K562 (cell line): Measurements from ENCODE around the gene TUBB6. TPM values are rescaled to one million over a fixed set of nuclear protein-coding genes. Genes with fewer than 3 reads are reported as not detected.
A peak's percentile ranks its signal among the peaks of the same experiment; 100 is the strongest.

Experiments used
- ATAC-seq: fragments of 200-7000 bp; cut with Tn5 transposase; 3 replicates; pipeline ENCODE4 v1.9.1; 2020; ENCODE audit warnings: moderate library complexity
- BruUV-seq: library from RNA; stranded (reverse); fragments of 400-500 nt; replicated peaks from 2 replicates; lab custom pipeline; 2021; lab: Mats Ljungman, UMichigan
- CTCF ChIA-PET: fragments of 300-600 bp; formaldehyde crosslinking; extraction: SDS; loops from one replicate; lab custom pipeline; 2021; ENCODE audit warnings: low intra/inter-chr PET ratio; lab: Yijun Ruan, JAX
- POLR2A ChIA-PET: fragments of 300-600, 350-650 bp; sonication (Branson Sonifier 250); formaldehyde crosslinking; extraction: SDS; loops from one replicate; lab custom pipeline; 2021; ENCODE audit warnings: antibody characterized with exemption, inconsistent platforms; lab: Yijun Ruan, JAX
- DNase-seq, 4 experiments: peaks; one replicate each; pipeline versions ENCODE4 v3.0.0 to v3.0.0-alpha.2; 2011 to 2018; ENCODE audit warnings: low spot score in 3 of 4, mixed read lengths in 3 of 4; ENCODE audit errors: extremely low read depth in 1 of 4
- FAIRE-seq: peaks from 2 replicates; lab custom pipeline; 2011; peaks lifted over from hg19 to GRCh38; lab: Jason Lieb, UNC
- H2AFZ ChIP-seq: 2 replicates; pipeline ENCODE4 v1.6.0; 2011; ENCODE audit warnings: low read depth, low read length, control low read depth, inconsistent platforms
- H3K27ac ChIP-seq: fragments of 200-600 bp; 3 replicates; pipeline ENCODE4 v1.8.0; 2011; ENCODE audit warnings: low read depth, mild to moderate bottlenecking, control low read depth, inconsistent platforms, low read length, moderate library complexity, mixed read lengths; ENCODE audit errors: extremely low read depth
- H3K27me3 ChIP-seq, 2 experiments: fragments of 300-600 bp in 1 of 2; 2 replicates in 1 of 2; 3 replicates in 1 of 2; pipeline versions ENCODE4 v1.6.0 to v1.8.0; 2011; ENCODE audit warnings: inconsistent platforms in 2 of 2, low read length in 2 of 2, mild to moderate bottlenecking in 1 of 2, mixed read lengths in 1 of 2, moderate library complexity in 1 of 2; ENCODE audit not compliant: control insufficient read depth in 2 of 2, insufficient read depth in 2 of 2
- H3K36me3 ChIP-seq: fragments of 300-600 bp; 3 replicates; pipeline ENCODE4 v1.8.0; 2011; ENCODE audit warnings: mild to moderate bottlenecking, low read length, inconsistent platforms; ENCODE audit not compliant: control insufficient read depth, insufficient read depth
- H3K4me1 ChIP-seq, 2 experiments: fragments of 200-600 bp in 1 of 2; replicated peaks in 1 of 2; 2 replicates in 1 of 2; 3 replicates in 1 of 2; pipeline versions ENCODE4 v1.5.1 to v1.8.0; 2011; ENCODE audit warnings: inconsistent platforms in 2 of 2, low read length in 2 of 2, mild to moderate bottlenecking in 1 of 2, mixed read lengths in 1 of 2, moderate library complexity in 1 of 2; ENCODE audit not compliant: control insufficient read depth in 2 of 2, insufficient read depth in 2 of 2
- H3K4me2 ChIP-seq: 2 replicates; pipeline ENCODE4 v1.6.1; 2011; ENCODE audit warnings: low read length, control low read depth, inconsistent platforms, mixed read lengths; ENCODE audit not compliant: insufficient read depth
- H3K4me3 ChIP-seq: fragments of 200-600 bp; sonication (generic), shearing (Covaris generic); 2 replicates; pipeline ENCODE4 v1.5.1; 2016; ENCODE audit warnings: control low read depth, inconsistent platforms
- H3K79me2 ChIP-seq: fragments of 200-600 bp; 3 replicates; pipeline ENCODE4 v1.8.0; 2011; ENCODE audit warnings: low read length, inconsistent platforms; ENCODE audit not compliant: control insufficient read depth, insufficient read depth
- H3K9ac ChIP-seq, 2 experiments: 2 replicates each; pipeline versions ENCODE4 v1.6.0 to v1.6.1; 2011; ENCODE audit warnings: low read depth in 2 of 2, low read length in 2 of 2, control low read depth in 1 of 2, inconsistent platforms in 1 of 2, mild to moderate bottlenecking in 1 of 2, mixed read lengths in 1 of 2; ENCODE audit not compliant: insufficient read depth in 1 of 2
- H3K9me1 ChIP-seq: one replicate; pipeline ENCODE4 v1.6.0; 2011; ENCODE audit warnings: inconsistent platforms, mild to moderate bottlenecking, low read length, moderate library complexity; ENCODE audit not compliant: control insufficient read depth, insufficient read depth
- H3K9me3 ChIP-seq: replicated peaks from 2 replicates; pipeline ENCODE4 v1.5.1; 2011; ENCODE audit warnings: low read depth, low read length, inconsistent platforms; ENCODE audit not compliant: control insufficient read depth, insufficient read depth
- H4K20me1 ChIP-seq: replicated peaks from 2 replicates; pipeline ENCODE4 v1.6.1; 2011; ENCODE audit warnings: low read length, inconsistent platforms, mixed read lengths; ENCODE audit not compliant: control insufficient read depth, insufficient read depth
- ADNP ChIP-seq: fragments of 200-800 bp; sonication (Bioruptor generic); IDR thresholded peaks from 2 replicates; pipeline ENCODE4 v1.6.1; 2016; ENCODE audit warnings: missing genetic modification characterization, missing compliant biosample characterization
- BCOR ChIP-seq: fragments of 450-650 bp; IDR thresholded peaks from 2 replicates; pipeline ENCODE4 v1.6.1; 2016
- GABPA ChIP-seq: fragments of 200-800 bp; sonication (Bioruptor generic); conservative IDR thresholded peaks from 2 replicates; pipeline ENCODE4 v1.6.1; 2016; ENCODE audit warnings: low read depth, missing genetic modification characterization, missing compliant biosample characterization
- HNRNPUL1 ChIP-seq: fragments of 200-400 bp; formaldehyde crosslinking; IDR thresholded peaks from 2 replicates; pipeline ENCODE4 v1.6.1; 2017; ENCODE audit warnings: low read length
- KDM1A ChIP-seq, 2 experiments: fragments of 450-650 bp; IDR thresholded peaks; 2 replicates each; pipeline ENCODE4 v1.6.1; 2016; ENCODE audit warnings: mild to moderate bottlenecking in 2 of 2
- MAFG ChIP-seq: fragments of 450-650 bp; conservative IDR thresholded peaks from 2 replicates; pipeline ENCODE4 v1.6.1; 2016; ENCODE audit warnings: missing genetic modification characterization, missing compliant biosample characterization
- RBM15 ChIP-seq: fragments of 200-400 bp; formaldehyde crosslinking; IDR thresholded peaks from 2 replicates; pipeline ENCODE4 v1.6.1; 2018; ENCODE audit warnings: mild to moderate bottlenecking, low read length, moderate library complexity; ENCODE audit not compliant: insufficient read depth
- RBM25 ChIP-seq: fragments of 200-400 bp; formaldehyde crosslinking; IDR thresholded peaks from 2 replicates; pipeline ENCODE4 v1.6.1; 2018; ENCODE audit warnings: low read length, low read depth, moderate library complexity; ENCODE audit not compliant: severe bottlenecking
- ZFP36 ChIP-seq: fragments of 150-350 bp; IDR thresholded peaks from 2 replicates; pipeline ENCODE4 v1.6.1; 2018; ENCODE audit warnings: low read length, low read depth; ENCODE audit not compliant: partially characterized antibody
- WGBS: fragments of 100-300 bp; shearing (Covaris generic); methylation state at CpG from one replicate; pipeline ENCODE4 v1.1.6; 2016; ENCODE audit warnings: low coverage, mixed read lengths; ENCODE audit not compliant: insufficient coverage; ENCODE audit errors: missing lambda C conversion rate; 5-methylcytosine and 5-hydroxymethylcytosine counted together
- in situ Hi-C: fragments of 300-500 bp; cut with MboI; formaldehyde crosslinking; loops from 4 replicates; pipeline ENCODE4 v1.15.0; 2018; ENCODE audit warnings: inconsistent platforms, mixed read lengths
- intact Hi-C: fragments of 100-400 bp; cut with micrococcal nuclease; formaldehyde crosslinking; loops from 2 replicates; pipeline ENCODE4 v1.14.2; 2022
- polyA plus RNA-seq, 8 experiments: library from polyadenylated mRNA; depleted of rRNA in 4 of 8; stranded (reverse) in 5 of 8; unstranded in 3 of 8; fragments of >200 nt; fragmentation: Nextera tagmentation in 2 of 8; fragmentation: Illumina TruSeq in 1 of 8; extraction: Ambion mirVana in 2 of 8; extraction: Trizol in 1 of 8; gene quantifications; 2 replicates each; pipeline versions ENCODE4 v1.2.1 to v1.2.3, GENCODE V29; 2011 to 2014; ENCODE audit warnings: inconsistent platforms in 1 of 8, missing spikeins in 1 of 8
- total RNA-seq, 7 experiments: library from RNA; depleted of rRNA in 6 of 7; stranded (reverse); fragments of >200 nt in 6 of 7; fragmentation: Illumina TruSeq in 2 of 7; extraction: Trizol in 2 of 7; gene quantifications; 2 replicates each; pipeline versions ENCODE4 v1.2.1 to v1.2.3, GENCODE V29; 2011 to 2021; ENCODE audit warnings: low replicate concordance in 1 of 7
- TF ChIP-seq, protein P1 (sequence below): fragments of 450-650 bp; IDR thresholded peaks from 2 replicates; pipeline ENCODE4 v1.7.0; 2016; ENCODE audit warnings: borderline replicate concordance

TUBB6 gene
- total and polyA plus RNA-seq, 9 of the 15 experiments (the other 6 are each of a cell fraction or from before 2014, with no cell fraction given) = 43.9 to 404 (median 81.1) TPM

- no peak for ATAC-seq
- H3K4me3 ChIP-seq = no peak overlapping the region
- peaks cover 3 to 33% of the 10 kb centered on the region in 2 experiments; a peak in 3 of 5 replicates for H3K4me1 ChIP-seq
- TF ChIP-seq KDM1A (IDR thresholded peaks at IDR 0.05) = peak in 1 of 2 experiments; percentile 64; a peak in 1 of 4 replicates
- TF ChIP-seq RBM25 = peak; percentile 83
- no peak for TF ChIP-seq HNRNPUL1
- TF ChIP-seq ADNP (tag) = peak; percentile 26; the same call in 1 of the 2 replicates
- peak; percentile 33 for TF ChIP-seq ZFP36
- TF ChIP-seq RBM15 = no peak
- TF ChIP-seq MAFG (tag) = no peak
- no peak for TF ChIP-seq GABPA (tag)
- TF ChIP-seq, protein P1, sequence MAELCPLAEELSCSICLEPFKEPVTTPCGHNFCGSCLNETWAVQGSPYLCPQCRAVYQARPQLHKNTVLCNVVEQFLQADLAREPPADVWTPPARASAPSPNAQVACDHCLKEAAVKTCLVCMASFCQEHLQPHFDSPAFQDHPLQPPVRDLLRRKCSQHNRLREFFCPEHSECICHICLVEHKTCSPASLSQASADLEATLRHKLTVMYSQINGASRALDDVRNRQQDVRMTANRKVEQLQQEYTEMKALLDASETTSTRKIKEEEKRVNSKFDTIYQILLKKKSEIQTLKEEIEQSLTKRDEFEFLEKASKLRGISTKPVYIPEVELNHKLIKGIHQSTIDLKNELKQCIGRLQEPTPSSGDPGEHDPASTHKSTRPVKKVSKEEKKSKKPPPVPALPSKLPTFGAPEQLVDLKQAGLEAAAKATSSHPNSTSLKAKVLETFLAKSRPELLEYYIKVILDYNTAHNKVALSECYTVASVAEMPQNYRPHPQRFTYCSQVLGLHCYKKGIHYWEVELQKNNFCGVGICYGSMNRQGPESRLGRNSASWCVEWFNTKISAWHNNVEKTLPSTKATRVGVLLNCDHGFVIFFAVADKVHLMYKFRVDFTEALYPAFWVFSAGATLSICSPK = no peak
- peak; percentile 93 for TF ChIP-seq BCOR
- intact Hi-C loops (no loop called here), in situ Hi-C loops (no loop called here)
- H3K27me3 ChIP-seq = no peaks in the 10 kb centered on the region
- H2AFZ ChIP-seq = no peak overlapping the region
- no peaks in the 10 kb centered on the region for H3K9me3 ChIP-seq
- WGBS = 80% methylated on average over 4 of the region's 4 CpGs
- no peaks in the 10 kb centered on the region for H3K36me3 ChIP-seq
- H3K9me1 ChIP-seq = peaks cover 2% of the 10 kb centered on the region
- no peaks in the 10 kb centered on the region for H3K79me2 ChIP-seq
- no peak overlapping the region for H3K4me2 ChIP-seq
- H4K20me1 ChIP-seq = no peaks in the 10 kb centered on the region
- ChIA-PET CTCF (no interaction called here), POLR2A (interaction anchor here (0.6 to 2.1 kb wide), 3 partner anchors 9 to 517 kb away, joined by 3 to 4 read pairs (median 3); no protein-coding TSS in a partner anchor)
- no peak overlapping the region for H3K27ac ChIP-seq
- DNase-seq = no peak
- FAIRE-seq = no peak
- no peak overlapping the region for H3K9ac ChIP-seq
- no TSS peak for BruUV-seq
Measured at GRCh38 chr18:12274793-12275192, 33.2 kb upstream of the TUBB6 start.
